Measurements from ENCODE around the gene IRGQ. TPM values are rescaled to one million over a fixed set of nuclear protein-coding genes. Genes with fewer than 3 reads are reported as not detected.
"Not testable (repeated sequence)": the region's sequence is repeated elsewhere in the genome, so short reads cannot be mapped to it uniquely, and the experiment has no call there.

IRGQ gene
- polyA plus RNA-seq, 1 donor: 12.4 TPM

DNA sequence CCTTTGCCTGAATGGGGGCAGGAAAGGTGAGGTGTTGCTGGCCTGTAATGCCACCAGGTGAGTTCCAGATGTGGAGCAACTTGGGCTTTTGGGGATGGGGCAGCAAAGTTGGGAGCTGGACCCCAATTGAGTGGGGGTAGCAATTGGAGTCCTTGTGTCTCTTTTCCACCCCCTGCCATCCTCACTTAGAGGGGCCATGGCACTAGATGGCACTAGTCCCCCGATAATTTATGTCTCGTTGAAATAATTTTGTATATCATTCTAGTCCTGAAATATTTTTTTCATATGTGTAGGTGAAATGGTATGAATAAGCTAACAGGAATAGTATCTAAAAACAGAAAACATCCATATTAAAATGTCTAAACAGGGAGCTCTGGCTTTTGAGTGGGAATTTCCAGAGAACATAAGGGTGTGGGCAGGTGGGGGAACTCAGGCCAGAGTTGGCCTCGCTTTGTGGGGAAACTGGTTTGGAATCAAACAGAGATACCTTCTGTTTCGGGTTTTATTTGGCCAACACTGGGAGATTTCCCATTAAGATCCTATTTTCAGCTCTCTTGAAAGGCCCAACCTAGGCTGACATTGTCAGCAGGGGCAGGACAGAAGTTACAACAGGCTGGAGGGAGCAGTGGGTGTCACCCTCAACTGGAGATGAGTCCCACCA is 3.8 kb upstream of the IRGQ start:
- no peak for DNase-seq (ENCODE audit: low read depth)

DNA sequence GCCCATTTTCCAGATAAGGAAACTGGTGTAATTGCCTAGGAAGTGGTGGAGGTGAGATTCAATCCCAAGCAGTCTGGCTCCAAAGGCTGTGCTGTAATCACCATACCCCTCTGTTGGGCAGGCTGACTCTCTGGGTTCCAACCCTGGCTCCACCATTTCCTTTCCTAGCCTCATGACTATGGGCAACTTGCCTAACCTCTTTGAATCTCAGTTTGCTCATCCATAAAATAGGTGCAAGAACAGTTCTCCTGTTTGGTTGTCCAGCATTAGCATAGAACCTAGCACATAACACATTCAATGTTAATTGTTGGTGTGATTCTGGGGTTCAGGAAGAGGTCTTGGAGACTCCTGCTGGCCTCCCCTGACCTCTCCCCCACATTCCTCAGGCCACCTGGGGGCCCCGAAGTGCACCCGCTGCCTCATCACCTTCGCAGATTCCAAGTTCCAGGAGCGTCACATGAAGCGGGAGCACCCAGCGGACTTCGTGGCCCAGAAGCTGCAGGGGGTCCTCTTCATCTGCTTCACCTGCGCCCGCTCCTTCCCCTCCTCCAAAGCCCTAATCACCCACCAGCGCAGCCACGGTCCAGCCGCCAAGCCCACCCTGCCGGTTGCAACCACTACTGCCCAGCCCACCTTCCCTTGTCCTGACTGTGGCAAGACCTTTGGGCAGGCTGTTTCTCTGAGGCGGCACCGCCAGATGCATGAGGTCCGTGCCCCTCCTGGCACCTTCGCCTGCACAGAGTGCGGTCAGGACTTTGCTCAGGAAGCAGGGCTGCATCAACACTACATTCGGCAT is 2.7 kb upstream of the IRGQ start:
- DNase-seq (ENCODE audit: low read depth): no peak

DNA sequence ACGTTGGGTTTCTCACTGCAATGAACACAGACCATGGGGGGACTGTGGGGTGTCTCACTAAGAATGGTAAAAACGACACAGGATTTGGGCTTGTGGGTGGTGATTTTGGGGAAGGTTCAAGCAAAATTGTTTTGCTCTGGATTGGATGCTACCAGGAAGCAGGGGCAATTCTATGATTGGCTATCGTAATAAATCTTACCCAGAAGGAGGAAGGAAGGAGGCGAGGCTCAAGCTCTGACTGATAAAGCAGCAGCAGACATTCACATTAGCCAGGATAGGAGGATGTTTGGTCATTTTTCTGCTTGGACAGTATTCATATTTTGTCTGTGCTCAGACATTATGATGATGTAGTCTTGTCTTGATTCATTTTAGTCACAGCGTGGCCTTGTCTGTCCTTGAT is 1.9 kb upstream of the IRGQ start:
- no peak for DNase-seq (ENCODE audit: low read depth)

DNA sequence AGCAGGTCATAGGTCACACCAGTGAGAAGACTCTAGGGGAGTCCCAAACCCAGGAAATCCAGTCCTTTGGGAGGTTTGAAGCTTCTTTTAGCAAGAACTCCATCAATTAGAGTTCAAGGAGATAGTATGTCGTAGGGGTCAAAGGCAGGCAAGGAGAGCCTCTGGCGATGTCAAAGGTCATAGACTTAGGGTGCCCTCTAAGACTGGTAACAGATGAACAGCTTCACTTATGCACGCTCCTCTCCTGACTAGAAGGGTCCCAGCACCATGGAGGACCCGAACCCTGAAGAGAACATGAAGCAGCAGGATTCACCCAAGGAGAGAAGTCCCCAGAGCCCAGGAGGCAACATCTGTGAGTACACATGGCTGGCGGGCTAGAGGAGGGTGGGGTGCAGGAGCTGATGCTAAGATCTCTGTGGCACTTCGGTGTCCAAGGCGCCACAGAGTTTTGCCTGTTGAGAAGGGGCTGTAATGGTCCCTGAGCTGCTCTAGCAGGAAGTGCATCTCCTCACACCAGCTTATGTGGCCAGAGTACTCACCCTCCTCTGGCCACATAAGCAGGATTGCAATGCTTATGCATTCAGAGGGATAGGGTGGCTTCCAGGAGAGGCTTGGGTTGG is 1.0 kb upstream of the IRGQ start:
- no peak for DNase-seq (ENCODE audit: low read depth)

DNA sequence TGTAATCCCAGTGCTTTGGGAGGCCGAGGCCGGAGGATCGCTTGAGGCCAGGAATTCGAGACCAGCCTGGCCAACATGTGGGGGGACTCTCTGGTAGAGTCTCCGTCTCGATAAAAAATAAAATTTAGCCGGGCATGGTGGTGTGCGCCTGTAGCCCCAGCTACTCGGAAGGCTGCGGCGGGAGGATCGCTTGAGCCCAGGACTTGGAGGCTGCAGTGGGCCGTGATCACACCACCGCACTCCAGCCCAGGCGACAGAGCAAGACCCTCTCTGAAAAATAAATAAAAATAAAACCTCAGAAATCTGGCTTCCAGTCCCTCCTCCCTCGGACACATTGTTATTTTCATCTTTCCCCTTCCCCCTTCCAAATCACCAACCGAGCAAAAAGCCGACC is 332 bp downstream of the IRGQ start:
- DNase-seq (ENCODE audit: low read depth): no peak

DNA sequence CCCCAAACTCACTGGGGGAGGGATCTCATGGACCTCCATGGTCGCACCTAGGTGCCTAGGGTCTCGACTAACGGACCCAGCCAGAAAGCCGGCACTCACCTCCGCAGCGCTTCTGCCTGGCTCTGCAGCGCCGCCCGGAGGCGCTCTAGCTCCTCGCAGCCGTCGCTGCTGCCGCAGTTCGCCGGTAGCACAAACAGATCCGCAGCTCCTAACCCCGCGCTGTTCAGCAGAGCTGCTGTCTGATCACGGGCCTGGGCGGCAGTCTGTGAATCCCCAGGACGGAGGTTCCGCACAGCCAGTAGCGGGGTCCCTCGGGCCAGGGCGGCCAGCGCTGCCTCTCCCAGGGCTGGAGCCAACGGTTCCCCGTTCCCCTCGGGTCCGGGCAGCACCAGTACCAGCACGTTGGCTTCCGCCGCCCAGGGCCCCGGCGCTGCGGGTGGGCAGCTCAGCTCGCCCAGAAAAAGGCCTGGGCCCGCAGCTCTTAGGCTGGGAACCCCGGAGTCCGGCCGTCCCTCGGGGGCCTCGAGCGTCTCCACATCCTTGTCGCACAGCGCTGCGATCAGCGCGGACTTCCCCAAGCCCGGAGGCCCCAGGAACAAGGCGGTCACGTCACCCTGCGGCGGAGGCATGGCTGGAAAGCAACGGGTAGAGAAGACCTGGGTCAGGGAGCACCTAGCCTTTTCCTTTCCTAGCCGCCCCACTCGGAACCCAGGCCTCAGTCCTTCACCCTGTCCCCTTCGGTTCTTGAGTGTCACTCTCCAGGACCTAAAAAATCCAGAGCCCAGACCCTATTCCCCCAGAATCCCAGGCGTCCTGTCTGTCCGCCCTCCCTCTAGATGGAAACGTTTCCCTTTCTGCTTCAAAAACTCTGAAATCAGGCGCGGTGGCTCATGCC is 977 bp downstream of the IRGQ start:
- DNase-seq (ENCODE audit: low read depth): no peak

DNA sequence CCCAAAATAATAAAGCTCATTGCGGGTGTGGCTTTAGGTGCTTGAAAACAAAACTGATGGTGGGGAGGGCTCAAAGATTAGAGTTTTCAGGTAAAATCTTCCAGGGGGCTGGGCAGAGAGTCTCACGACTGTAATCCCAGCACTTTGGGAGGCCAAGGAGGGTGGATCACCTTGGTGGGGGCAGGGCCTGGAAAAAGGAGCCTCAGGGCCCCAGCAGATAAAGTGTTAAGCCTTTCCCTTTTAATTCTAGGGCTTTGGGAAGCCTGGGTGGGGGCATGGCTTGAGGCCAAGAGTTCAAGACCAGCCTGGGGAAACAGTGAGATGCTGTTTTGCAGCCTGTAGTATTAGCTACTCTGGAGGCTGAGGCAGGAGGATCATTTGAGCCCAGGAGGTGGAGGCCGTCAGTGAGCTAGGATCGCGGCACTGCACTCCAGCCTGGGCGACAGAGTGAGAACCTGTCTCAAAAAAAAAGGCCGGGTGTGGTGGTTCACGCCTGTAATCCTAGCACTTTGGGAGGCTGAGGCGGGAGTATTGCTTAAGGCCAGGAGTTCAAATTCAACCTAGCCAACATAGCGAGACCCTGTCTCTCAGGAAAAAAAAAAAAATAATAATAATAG is 1.7 kb downstream of the IRGQ start:
- DNase-seq (ENCODE audit: low read depth): no peak

DNA sequence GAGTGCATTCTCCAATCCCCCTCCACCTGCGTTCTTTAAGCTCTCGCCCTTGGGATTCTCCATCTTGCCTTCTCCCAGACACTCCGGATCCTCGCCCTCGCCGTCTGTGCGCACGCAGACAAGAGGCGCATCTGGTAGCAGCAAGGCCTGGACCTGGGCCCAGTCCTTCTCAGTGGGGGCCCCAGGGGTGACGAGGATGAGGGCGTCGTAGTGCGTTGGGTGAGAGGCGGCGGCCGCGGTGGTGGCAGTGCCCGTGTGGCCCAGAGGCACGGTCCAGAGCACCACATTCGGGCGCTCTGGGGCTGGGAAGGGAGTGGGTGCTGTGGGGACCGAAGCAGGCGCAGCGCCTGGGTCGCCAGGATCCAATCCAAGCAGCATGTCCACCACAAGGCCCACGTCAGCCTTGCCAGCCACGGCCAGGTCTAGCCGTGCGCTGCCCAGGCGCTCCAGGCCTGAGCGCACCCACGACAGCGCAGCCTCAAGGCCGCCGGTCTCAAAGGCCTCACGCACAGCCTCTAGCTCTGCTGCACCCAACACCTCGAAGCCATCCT is 3.1 kb downstream of the IRGQ start:
- no peak for DNase-seq (ENCODE audit: low read depth)

DNA sequence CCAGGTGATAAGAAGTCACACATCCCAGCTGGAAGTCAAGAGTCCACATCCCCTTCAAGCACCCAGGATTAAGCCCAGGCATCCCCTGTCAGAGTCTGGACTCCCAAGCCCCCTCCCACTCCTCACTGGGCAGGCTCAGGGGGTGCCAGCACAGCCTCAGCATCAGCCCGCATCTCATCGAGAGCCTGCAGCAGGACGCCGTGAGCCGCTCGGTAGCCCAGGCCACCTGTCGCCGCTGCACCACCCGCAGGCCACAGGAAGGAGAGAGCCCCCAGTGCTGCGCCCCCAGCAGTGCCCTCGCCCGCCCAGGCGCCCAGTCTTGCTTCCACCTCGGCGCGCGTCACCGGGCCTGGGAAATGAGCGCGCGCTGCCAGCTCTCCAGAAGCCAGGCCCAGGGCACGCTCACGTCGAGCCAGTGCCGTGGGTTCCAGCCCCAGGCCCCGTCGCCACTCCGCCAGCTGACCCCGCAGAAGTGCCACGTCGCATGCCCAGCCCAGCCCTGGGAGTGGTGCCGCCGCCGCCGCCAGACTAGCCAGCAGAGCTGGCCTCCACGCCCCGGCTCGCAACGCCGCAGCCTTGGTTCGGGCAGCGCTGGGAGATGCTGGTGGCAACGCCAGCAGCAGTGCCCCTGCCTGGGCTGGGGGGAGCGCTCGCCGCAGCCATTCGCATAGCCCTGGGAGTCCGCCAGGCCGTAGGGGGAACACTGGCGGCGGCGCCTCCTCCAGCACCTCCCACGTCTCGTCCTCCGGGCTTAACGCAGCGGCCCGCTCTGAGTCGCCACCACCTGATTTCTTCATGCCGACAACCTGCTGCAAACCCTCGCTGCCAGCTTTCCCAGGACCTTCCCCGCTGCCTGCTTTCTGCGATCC is 3.8 kb downstream of the IRGQ start:
- no peak for DNase-seq (ENCODE audit: low read depth)

DNA sequence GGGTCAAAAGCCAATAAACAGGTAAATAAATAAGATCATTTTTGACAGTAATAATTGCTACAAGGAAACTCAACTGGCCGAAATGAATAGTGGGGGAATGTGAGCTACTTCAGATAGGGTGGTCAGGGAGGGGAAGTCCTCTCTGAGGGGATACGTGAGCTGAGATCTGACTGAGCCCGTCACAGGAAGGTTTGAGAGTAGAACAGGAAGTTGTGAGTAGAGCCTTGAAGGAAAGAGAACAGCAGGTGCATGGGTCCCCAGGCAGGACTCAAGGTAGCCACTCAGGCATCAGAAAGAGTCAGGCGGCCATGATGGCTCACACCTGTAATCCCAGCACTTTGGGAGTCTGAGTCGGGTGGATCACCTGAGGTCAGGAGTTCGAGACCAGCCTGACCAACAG is 6.3 kb downstream of the IRGQ start:
- DNase-seq (ENCODE audit: low read depth): no peak

DNA sequence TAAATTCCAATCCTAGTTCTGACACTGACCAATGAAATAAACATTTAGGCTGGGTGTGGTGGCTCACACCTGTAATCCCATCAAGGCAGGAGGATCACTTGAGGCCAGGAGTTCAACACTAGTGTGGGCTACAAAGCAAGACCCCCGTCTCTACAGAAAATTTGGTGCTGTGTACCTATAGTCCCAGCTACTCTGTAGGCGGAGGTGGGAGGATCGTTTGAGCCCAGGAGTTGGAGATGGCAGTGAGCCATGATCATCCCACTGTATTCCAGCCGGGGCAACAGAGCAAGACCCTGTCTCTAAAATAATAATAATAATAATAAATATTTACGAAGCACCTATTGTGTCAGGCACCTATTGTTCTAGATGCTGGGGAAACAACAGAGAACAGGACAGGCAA is 6.7 kb downstream of the IRGQ start:
- no peak for DNase-seq (ENCODE audit: low read depth)

DNA sequence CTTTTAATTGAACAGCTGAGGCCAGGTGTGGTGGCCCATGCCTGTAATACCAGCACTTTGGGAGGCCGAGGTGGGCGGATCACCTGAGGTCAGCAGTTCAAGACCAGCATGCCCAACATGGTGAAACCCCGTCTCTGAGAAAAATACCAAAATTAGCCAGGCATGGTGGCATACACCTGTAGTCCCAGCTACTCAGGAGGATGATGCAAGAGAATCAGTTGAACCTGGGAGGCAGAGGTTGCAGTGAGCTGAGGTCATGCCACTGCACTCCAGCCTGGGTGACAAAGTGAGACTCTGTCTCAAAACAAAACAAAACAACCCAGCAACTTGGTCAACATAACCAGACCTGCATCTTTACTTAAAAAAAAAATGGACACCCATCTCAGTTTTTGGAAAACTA is 8.9 kb downstream of the IRGQ start:
- DNase-seq (ENCODE audit: low read depth): not testable (repeated sequence)

DNA sequence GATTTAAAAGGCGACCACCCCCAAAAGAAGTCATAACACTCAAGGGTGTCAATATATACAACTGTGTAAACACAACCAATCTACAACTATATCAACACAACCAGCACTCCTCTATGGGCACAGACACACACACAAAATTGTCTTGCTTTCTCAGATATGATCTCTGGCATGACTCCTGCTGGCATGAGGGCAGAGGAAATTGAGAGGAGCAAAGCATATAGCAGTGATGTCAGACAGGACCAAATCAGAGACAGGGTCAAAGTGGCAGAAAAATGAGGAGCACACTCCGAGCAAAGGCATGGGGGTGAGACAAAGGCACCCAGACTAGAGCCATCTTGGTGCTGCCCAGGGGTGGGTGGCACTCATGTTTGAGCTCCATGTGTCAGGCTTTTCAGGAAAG is 9.6 kb downstream of the IRGQ start:
- DNase-seq (ENCODE audit: low read depth): no peak

DNA sequence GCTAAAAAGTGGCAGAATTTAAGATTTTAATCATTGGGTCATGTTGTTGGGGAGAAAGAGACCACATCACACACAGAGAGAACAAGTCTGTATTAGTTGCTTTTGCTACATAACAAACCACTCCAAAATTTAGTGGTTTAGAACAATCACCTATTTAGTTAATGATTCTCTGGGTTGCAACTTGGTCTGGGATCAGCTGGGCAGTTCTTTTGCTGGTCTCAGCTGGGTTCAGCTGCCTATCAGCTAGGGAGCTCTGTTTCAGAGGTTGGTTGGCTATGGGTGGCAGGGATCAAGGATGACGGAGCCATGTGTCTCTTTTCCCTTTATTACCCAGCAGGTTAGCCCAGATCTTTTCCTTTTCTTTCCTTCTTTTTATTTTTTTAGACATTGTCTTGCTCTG is 11.4 kb downstream of the IRGQ start:
- no peak for DNase-seq (ENCODE audit: low read depth)

DNA sequence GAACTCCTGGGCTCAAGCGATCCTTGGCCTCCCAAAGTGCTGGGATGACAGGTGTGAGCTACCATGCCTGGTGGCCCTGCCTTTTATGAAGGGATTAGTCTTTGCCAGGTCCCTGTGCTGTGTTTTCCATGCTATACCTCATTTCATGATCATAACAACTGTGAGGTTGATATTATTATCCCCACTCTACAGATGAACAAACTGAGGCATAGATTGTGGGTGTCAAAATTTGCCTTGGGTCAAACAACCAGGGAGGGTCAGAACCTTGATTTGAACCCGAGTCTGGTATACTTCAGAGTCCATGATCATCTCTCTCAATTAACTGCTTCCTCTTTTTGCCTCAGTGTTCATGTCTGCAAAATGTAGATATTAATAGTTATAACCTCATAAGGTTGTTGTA is 13.4 kb downstream of the IRGQ start:
- no peak for DNase-seq (ENCODE audit: low read depth)

DNA sequence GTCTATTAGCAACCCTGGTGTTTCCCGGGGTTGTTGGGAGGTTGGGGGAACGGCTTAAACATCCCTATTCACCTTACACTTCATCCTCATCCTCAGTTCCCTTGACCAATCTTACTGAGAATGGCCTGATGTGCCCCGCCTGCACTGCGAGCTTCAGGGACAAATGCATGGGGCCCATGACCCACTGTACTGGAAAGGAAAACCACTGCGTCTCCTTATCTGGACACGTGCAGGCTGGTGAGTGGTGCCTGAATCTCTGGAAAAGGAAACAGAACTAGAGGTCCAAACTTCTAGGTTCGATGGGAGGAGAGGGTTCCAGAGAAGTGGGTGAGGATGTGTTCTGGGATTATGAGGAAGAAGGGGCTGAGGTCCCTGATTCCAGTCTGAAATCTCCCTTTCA is 14.5 kb downstream of the IRGQ start:
- DNase-seq (ENCODE audit: low read depth): no peak

DNA sequence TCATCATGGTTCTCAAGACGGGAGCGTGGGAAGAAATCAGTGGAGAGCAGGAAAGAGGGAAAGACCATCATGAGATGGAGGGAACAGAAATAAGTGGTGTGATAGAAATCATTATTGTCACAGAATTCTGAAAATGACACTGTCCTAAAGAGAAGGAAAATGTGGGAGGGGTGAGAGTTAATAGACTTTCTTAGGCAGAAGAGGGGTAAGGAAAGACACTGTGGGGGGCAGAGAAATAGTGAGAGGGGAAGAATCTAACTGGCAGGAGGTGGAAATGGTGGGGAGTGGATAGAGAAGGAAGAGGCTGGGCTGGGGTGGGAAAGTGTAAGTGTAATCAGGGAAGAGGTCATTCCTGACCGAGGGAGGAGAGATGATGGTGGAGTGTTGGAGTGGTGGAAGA is 17.1 kb downstream of the IRGQ start:
- no peak for DNase-seq (ENCODE audit: low read depth)

DNA sequence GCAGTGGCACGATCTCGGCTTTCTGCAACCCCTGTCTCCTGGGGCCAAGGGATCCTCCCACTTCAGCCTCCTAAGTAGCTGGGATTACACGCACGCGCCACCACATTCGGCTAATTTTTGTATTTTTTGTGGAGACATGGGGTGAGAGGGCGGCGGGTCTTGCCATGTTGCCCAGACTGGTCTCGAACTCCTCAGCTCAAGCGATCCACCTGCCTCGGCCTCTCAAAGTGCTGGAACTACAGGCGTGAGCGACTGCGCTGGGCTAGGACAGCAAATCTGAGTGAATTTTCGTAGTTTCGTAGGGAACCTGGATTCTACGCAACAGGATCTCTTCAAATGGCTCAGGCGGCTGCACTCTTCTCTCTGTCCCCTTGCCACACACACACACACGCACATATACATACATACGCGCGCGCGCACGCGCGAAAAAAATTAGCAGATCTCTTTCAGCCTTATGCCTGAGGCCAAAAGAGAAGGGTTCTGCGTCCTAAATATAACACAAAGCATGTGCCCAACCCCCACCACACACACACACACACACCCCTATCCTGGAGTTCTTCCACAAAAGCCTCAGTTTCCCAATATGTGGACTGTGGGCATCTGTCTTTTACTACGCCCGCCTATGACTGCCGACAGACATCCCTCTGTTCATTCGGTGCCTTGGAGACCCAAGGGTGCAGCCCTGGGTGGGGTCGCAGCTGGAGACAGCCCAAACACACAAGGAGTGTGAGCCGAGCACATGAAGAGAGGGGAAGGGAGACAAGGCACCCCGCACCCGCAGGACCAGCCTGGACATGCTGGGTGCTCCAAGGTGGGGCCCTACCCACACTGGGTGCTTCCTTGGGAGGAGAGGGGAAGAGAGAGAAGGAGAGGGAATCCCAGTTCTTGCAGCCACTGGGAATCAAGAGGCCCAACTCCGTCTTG is 19.7 kb downstream of the IRGQ start:
- DNase-seq (ENCODE audit: low read depth): no peak

All from forelimb muscle (tissue), 1 donor.